ENCODE results near the gene PRRC2A.

Gene PRRC2A

DNA sequence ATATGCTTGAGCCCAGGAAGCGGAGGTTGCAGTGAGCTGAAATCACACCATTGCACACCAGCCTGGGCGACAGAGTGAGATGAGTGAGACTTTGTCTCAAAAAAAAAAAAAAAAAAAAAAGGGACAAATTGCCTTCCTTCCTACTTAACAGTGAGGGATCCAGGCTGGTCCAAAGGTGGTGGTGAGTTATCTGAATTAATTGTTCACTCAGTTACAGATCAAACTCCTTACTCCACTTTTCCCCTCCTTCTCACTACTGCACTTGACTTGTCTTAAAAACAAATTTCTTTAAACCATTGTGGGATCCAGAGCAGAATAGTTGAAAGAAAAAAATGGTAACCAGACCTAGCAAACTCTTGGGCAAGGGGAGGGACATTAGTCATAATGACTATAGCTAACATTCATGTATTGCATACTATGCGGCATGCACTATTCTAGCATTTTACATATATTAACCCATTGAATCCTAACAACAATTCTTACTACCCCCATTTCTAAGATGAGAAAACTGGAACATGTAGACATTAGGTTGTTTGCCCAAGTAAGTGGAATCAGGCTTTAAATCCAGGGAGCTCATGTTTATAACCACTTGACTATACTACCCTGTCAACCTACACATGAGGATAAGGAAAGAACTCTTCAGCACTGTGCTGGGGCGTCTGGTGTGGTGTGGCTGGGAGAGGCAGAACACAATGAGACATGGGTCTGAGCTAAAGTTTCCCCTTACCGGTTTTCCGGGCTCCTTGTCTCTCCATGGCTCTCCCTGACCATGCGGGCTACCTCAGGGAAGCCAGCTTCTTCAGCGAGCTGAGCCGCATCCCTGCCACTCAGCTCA, 42.8 kb downstream of the PRRC2A start:
- CTCF ChIA-PET = no interaction called here
- no peak for TF ChIP-seq L3MBTL2 (conservative IDR thresholded peaks at IDR 0.05)
- no peak for TF ChIP-seq NFRKB (IDR thresholded peaks at IDR 0.05)
- TF ChIP-seq SP1 (IDR thresholded peaks at IDR 0.05) = no peak
- TF ChIP-seq CTBP1 (IDR thresholded peaks at IDR 0.05; ENCODE audit: borderline replicate concordance) = no peak
- no peak for TF ChIP-seq BHLHE40 (IDR thresholded peaks at IDR 0.05; ENCODE audit: borderline replicate concordance)
- TF ChIP-seq, protein P1, sequence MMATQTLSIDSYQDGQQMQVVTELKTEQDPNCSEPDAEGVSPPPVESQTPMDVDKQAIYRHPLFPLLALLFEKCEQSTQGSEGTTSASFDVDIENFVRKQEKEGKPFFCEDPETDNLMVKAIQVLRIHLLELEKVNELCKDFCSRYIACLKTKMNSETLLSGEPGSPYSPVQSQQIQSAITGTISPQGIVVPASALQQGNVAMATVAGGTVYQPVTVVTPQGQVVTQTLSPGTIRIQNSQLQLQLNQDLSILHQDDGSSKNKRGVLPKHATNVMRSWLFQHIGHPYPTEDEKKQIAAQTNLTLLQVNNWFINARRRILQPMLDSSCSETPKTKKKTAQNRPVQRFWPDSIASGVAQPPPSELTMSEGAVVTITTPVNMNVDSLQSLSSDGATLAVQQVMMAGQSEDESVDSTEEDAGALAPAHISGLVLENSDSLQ (IDR thresholded peaks at IDR 0.05) = no peak
- TF ChIP-seq FOXK2 (IDR thresholded peaks at IDR 0.05) = no peak
- DNase-seq (ENCODE audit: extremely low spot score) = no peak
- POLR2A ChIA-PET = interaction anchor here (1.0 to 5.4 kb wide), 5 partner anchors 8 to 143 kb away, joined by 3 to 138 read pairs (median 16); partner anchors contain the start of genes APOM, BAG6, CLIC1 and DDX39B

DNA sequence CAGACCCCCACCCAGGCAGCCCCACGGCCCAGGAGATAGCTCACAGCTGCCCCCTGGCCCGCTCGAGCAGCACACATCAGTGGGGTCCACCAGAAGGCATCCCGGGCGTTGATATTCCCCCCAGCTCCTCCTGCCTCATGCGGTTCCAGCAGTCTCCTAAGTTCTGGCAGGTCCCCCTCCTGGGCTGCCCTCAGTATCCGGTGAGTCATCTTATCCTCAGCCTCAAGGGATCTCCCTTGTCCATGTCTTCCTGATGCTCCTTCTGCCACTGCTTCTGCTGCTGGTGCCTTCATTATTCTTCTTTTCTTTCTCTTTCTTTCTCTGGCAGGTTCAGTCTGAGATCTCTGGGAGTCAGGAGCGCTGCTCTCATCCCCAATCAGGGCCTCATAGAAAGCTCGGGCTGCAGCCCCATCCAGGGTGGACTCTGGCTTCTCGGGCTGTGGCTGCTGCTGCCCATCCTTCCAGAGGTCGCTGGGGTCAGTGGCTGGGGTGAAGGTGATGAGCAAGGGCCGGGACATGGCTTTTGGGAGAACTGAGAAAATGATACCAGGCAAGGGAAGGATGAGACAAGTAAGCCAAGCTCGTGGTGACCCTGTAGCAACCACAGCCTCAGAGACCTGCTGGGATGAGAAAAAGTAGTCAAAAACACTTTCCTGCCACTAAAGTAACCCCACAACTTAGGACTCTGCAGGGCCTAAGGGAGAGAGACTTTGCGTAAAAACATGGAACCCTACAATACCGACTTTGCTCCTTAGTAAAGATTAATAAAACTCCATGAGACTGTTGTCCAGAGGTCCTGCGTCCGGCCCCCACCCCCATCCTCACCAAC, 43.7 kb downstream of the PRRC2A start:
- DNase-seq (ENCODE audit: extremely low spot score) = no peak
- TF ChIP-seq CTBP1 (IDR thresholded peaks at IDR 0.05; ENCODE audit: borderline replicate concordance) (no peak), FOXM1 (IDR thresholded peaks at IDR 0.05; ENCODE audit: borderline replicate concordance) (no peak), ELF4 (IDR thresholded peaks at IDR 0.05) (no peak), BHLHE40 (IDR thresholded peaks at IDR 0.05; ENCODE audit: borderline replicate concordance) (no peak), LEF1 (IDR thresholded peaks at IDR 0.05; ENCODE audit: borderline replicate concordance) (no peak), SP1 (IDR thresholded peaks at IDR 0.05) (no peak), L3MBTL2 (conservative IDR thresholded peaks at IDR 0.05) (no peak)
- ChIA-PET POLR2A (interaction anchor here (0.5 to 5.4 kb wide), 31 partner anchors 8 to 1308 kb away, joined by 3 to 138 read pairs (median 5); partner anchors contain the start of genes ABHD16A, AIF1, APOM and BAG6), CTCF (interaction anchor here (0.9 kb wide), 1 partner anchor 68 kb away, joined by 4 read pairs; no protein-coding TSS in a partner anchor)

DNA sequence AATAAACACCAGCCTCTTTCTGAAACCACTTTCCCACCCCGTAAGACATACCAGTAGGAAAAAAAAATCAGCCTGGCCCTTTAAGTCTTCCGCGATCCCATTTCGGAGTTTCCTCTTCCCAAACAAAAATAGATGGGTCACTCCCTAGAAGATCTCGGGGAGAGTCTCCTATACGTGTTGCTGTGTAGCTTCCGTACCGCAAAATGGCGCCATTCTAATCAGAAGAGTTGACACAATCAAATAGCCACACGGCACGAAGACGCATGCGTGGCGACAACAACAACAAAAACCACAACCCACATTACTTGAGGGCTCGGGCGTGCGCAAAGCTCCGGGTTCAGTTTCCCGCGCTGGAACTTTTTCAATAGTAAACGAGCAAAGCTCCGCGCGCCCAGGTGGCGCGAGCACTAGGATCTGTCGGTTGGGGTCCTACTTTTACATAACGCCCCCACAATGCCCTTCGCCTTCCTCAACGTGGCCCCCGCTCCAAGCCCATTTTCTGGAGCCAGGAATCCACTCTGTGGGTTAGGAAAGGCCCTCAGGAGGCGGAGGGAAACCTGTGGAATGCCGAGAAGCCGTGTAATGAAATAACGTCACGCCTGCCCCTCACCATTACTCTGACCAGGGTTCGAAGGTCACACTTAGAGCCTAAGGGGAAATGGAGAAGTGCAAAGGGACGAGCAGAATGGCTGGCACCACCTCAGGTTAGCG, 44.4 kb downstream of the PRRC2A start, which contains the start of gene GPANK1:
Gene GPANK1 (minus strand): TSS at position 208 of the 711 bp plus-strand sequence. CDS start 519 bp downstream, outside the sequence.
- ChIA-PET CTCF (interaction anchor here (0.7 to 0.9 kb wide), 2 partner anchors 69 to 427 kb away, joined by 3 to 4 read pairs; no protein-coding TSS in a partner anchor), POLR2A (interaction anchor here (0.5 to 5.4 kb wide), 30 partner anchors 8 to 1307 kb away, joined by 3 to 138 read pairs (median 5); partner anchors contain the start of genes ABHD16A, AIF1, APOM and BAG6)
- DNase-seq (ENCODE audit: extremely low spot score) = peak; percentile 73
- no peak for TF ChIP-seq TARDBP (IDR thresholded peaks at IDR 0.05)
- no peak for TF ChIP-seq BHLHE40 (IDR thresholded peaks at IDR 0.05; ENCODE audit: borderline replicate concordance)
- no peak for TF ChIP-seq FOXM1 (IDR thresholded peaks at IDR 0.05; ENCODE audit: borderline replicate concordance)
- TF ChIP-seq FOXA1 (IDR thresholded peaks at IDR 0.05) = no peak
- TF ChIP-seq, protein P1 (IDR thresholded peaks at IDR 0.05) = no peak
- TF ChIP-seq FOXK2 (IDR thresholded peaks at IDR 0.05) = peak; percentile 78; the same call in 1 of the 2 replicates
- TF ChIP-seq ZNF384 (IDR thresholded peaks at IDR 0.05) = no peak
- TF ChIP-seq NFRKB (IDR thresholded peaks at IDR 0.05) = no peak
- TF ChIP-seq SP1 (IDR thresholded peaks at IDR 0.05) = no peak
- TF ChIP-seq HDGF (IDR thresholded peaks at IDR 0.05; ENCODE audit: borderline replicate concordance) = no peak
- TF ChIP-seq L3MBTL2 (conservative IDR thresholded peaks at IDR 0.05) = peak; percentile 84
- TF ChIP-seq LEF1 (IDR thresholded peaks at IDR 0.05; ENCODE audit: borderline replicate concordance) = no peak
- no peak for TF ChIP-seq ELF4 (IDR thresholded peaks at IDR 0.05)

DNA sequence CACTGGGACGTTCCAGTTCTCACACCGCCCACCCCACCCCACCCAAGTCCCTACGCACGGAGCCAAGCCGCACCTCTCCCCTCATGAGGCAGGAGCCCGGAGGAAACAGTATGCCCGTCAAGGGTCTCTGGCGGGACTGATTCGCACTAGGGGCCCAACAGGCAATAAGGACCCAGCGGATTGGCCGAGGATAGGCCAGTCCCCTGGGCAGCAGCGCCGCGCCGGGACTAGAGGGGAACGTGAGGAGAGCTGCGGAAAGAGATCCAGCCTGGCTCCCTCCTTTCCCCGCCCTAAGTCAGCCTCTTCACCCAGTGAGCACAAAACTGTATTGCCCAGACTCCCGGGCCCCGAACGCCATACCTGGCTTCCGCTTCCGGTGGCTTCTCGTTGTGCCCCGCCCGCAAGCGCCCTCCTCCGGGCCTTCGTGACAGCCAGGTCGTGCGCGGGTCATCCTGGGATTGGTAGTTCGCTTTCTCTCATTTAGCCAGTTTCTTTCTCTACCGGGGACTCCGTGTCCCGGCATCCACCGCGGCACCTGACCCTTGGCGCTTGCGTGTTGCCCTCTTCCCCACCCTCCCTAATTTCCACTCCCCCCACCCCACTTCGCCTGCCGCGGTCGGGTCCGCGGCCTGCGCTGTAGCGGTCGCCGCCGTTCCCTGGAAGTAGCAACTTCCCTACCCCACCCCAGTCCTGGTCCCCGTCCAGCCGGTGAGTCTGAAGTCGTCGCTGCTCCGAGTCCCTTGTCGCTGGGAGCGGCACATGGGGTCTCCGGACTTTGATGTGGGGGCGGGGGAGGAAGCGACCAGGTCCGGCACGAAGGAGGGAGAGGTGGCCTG, 45.2 kb downstream of the PRRC2A start, which contains the start of gene CSNK2B:
Gene CSNK2B (plus strand): TSS at position 580 of the 836 bp plus-strand sequence. CDS start 752 bp downstream, outside the sequence.
- ChIA-PET POLR2A (interaction anchor here (0.6 to 5.4 kb wide), 19 partner anchors 9 to 161 kb away, joined by 3 to 138 read pairs (median 4); partner anchors contain the start of genes ABHD16A, APOM, BAG6 and DDX39B), CTCF (interaction anchor here (0.9 kb wide), 1 partner anchor 70 kb away, joined by 4 read pairs; no protein-coding TSS in a partner anchor)
- peak; percentile 98 for DNase-seq (ENCODE audit: extremely low spot score)
- TF ChIP-seq LEF1 (IDR thresholded peaks at IDR 0.05; ENCODE audit: borderline replicate concordance) (no peak), BHLHE40 (IDR thresholded peaks at IDR 0.05; ENCODE audit: borderline replicate concordance) (no peak), SUZ12 (IDR thresholded peaks at IDR 0.05) (no peak), TARDBP (IDR thresholded peaks at IDR 0.05) (no peak), ELF4 (IDR thresholded peaks at IDR 0.05) (peak; percentile 81), NFRKB (IDR thresholded peaks at IDR 0.05) (no peak), ARNT (IDR thresholded peaks at IDR 0.05) (0 out of 2 replicates have a peak, but pooled peaks have one; percentile 29), HDGF (IDR thresholded peaks at IDR 0.05; ENCODE audit: borderline replicate concordance) (no peak), FOXM1 (IDR thresholded peaks at IDR 0.05; ENCODE audit: borderline replicate concordance) (0 out of 2 replicates have a peak, but pooled peaks have one; percentile 17), ZNF384 (IDR thresholded peaks at IDR 0.05) (no peak), CTBP1 (IDR thresholded peaks at IDR 0.05; ENCODE audit: borderline replicate concordance) (no peak), L3MBTL2 (conservative IDR thresholded peaks at IDR 0.05) (peak; percentile 62), FOXK2 (IDR thresholded peaks at IDR 0.05) (no peak), SP1 (IDR thresholded peaks at IDR 0.05) (no peak), FOXA1 (IDR thresholded peaks at IDR 0.05) (no peak)
- TF ChIP-seq, protein P1 (IDR thresholded peaks at IDR 0.05) = peak; percentile 70
